Stimulated activated CD4-positive, alpha-beta T cell treated with anti-CD3 and anti-CD28 coated beads, Interleukin-12 subunit alpha, Interleukin-12 subunit beta, amount 100 ng/mL, for 48 hours (primary cell): ENCODE results near the gene GNG10.

Experiments
- DNase-seq, 3 donors: peaks; one replicate each; pipeline ENCODE4 v3.0.0-alpha.2; 2020; ENCODE audit warnings: low read depth in 2 of 3, low spot score in 1 of 3

The GNG10 gene

GRCh38 chr9:111719541-111719940 lies 58.1 kb downstream of the GNG10 start:
- no peak for DNase-seq
